RWPE2 (cell line): ENCODE data around the gene VIL1.

Experiments
- ATAC-seq: fragments of 200-7000 bp; cut with Tn5 transposase; 3 replicates; pipeline ENCODE4 v1.9.1; 2021; ENCODE audit warnings: low read depth
- DNase-seq: peaks from one replicate; pipeline ENCODE4 v3.0.0-alpha.2; 2020; ENCODE audit warnings: low spot score
- H3K27ac ChIP-seq: fragments of 450-650 bp; 2 replicates; pipeline ENCODE4 v1.5.1; 2017; ENCODE audit warnings: mild to moderate bottlenecking; ENCODE audit not compliant: poor library complexity, severe bottlenecking
- H3K27me3 ChIP-seq: fragments of 250-450 bp; sonication (Bioruptor Pico); 2 replicates; pipeline ENCODE4 v1.5.1; 2021; ENCODE audit warnings: mild to moderate bottlenecking, moderate library complexity; ENCODE audit not compliant: insufficient read depth, poor library complexity, severe bottlenecking
- H3K36me3 ChIP-seq: fragments of 250-450 bp; sonication (Bioruptor Pico); 2 replicates; pipeline ENCODE4 v1.5.1; 2020; ENCODE audit warnings: low read depth, mild to moderate bottlenecking, moderate library complexity
- H3K4me1 ChIP-seq: fragments of 250-450 bp; sonication (Bioruptor Pico); 2 replicates; pipeline ENCODE4 v1.5.1; 2021; ENCODE audit warnings: mild to moderate bottlenecking, moderate library complexity; ENCODE audit not compliant: insufficient read depth, poor library complexity, severe bottlenecking
- H3K4me3 ChIP-seq: fragments of 250-450 bp; sonication (Bioruptor Pico); 2 replicates; pipeline ENCODE4 v1.5.1; 2021; ENCODE audit warnings: mild to moderate bottlenecking, moderate library complexity; ENCODE audit not compliant: severe bottlenecking
- H3K9me3 ChIP-seq: fragments of 250-450 bp; sonication (Bioruptor Pico); 2 replicates; pipeline ENCODE4 v1.5.1; 2021; ENCODE audit warnings: mild to moderate bottlenecking, moderate library complexity; ENCODE audit not compliant: severe bottlenecking
- CTCF ChIP-seq: fragments of 450-650 bp; IDR thresholded peaks from one replicate; pipeline ENCODE4 v1.5.1; 2017; ENCODE audit warnings: mild to moderate bottlenecking, moderate library complexity; ENCODE audit not compliant: poor library complexity, severe bottlenecking

Gene VIL1

DNA sequence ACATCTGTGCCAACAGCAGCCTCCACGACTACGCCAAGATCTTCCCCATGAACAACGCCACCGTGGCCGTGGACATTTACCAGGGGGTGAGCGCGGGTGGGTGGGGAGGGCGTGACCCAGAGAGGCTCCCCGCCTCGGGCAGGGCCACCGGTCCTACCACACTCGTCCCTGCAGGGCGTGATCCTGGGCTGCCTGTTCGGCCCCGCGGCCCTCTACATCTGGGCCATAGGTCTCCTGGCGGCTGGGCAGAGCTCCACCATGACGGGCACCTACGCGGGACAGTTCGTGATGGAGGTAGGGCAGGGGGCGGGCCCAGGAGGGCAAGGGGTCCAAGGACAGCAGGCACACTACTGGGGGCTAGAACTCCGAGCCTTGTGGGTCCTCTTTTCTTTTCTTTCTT is 27.7 kb upstream of the VIL1 start:
- no peaks in the 10 kb centered on the region for H3K27me3 ChIP-seq
- H3K9me3 ChIP-seq = no peaks in the 10 kb centered on the region
- no peaks in the 10 kb centered on the region for H3K36me3 ChIP-seq
- peaks cover 3% of the 10 kb centered on the region for H3K4me1 ChIP-seq
- DNase-seq (no peak), ATAC-seq (no peak)
- no peak overlapping the region for H3K4me3 ChIP-seq
- no peak overlapping the region for H3K27ac ChIP-seq
- no peak for TF ChIP-seq CTCF

DNA sequence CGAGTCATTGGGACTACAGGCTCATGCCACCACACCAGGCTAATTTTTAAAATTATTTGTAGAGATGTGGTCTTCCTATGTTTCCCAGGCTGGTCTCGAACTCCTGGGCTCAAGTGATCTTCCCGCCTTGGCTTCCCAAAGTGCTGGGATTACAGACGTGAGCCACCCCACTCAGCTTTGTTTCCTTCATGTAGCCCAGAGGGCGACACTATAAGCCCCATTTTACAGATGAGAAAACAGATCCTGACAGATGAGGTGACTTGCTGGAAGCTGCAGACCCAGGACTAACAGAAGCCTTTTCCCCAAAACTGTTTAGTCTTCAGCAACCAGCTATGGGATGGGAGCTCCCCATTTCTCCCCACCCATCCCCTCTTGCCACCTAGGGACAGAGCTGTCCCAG is 26.5 kb upstream of the VIL1 start:
- H3K4me3 ChIP-seq = no peak overlapping the region
- DNase-seq = no peak
- no peaks in the 10 kb centered on the region for H3K27me3 ChIP-seq
- H3K27ac ChIP-seq = no peak overlapping the region
- no peaks in the 10 kb centered on the region for H3K36me3 ChIP-seq
- no peak for TF ChIP-seq CTCF
- H3K4me1 ChIP-seq = peaks cover 2% of the 10 kb centered on the region
- no peak for ATAC-seq
- no peaks in the 10 kb centered on the region for H3K9me3 ChIP-seq

GRCh38 chr2:218392891-218393462 is 25.9 kb upstream of the VIL1 start:
- no peak for TF ChIP-seq CTCF

GRCh38 chr2:218393750-218394290 is 25.1 kb upstream of the VIL1 start:
- ATAC-seq = no peak

More at GRCh38 chr2:218392891-218393462, 25.9 kb upstream of the VIL1 start:
- Histone ChIP-seq H3K9me3 (no peaks in the 10 kb centered on the region), H3K27ac (no peak overlapping the region), H3K4me3 (no peak overlapping the region), H3K27me3 (no peaks in the 10 kb centered on the region), H3K36me3 (no peaks in the 10 kb centered on the region), H3K4me1 (no peaks in the 10 kb centered on the region)
- ATAC-seq (no peak), DNase-seq (no peak)

More at GRCh38 chr2:218393750-218394290, 25.1 kb upstream of the VIL1 start:
- H3K9me3 ChIP-seq = no peaks in the 10 kb centered on the region
- TF ChIP-seq CTCF = no peak
- H3K27me3 ChIP-seq = no peaks in the 10 kb centered on the region
- no peak overlapping the region for H3K27ac ChIP-seq
- DNase-seq = no peak
- no peak overlapping the region for H3K4me3 ChIP-seq
- H3K4me1 ChIP-seq = no peaks in the 10 kb centered on the region
- no peaks in the 10 kb centered on the region for H3K36me3 ChIP-seq
